Epithelial cell of esophagus (primary cell): ENCODE results near the gene GPSM1.
"Not testable (repeated sequence)": the region's sequence is repeated elsewhere in the genome, so short reads cannot be mapped to it uniquely, and the experiment has no call there.

Experiments used
- DNase-seq: peaks from one replicate; pipeline ENCODE4 v3.0.0; 2010; ENCODE audit warnings: low read depth
- H3K4me3 ChIP-seq: 2 replicates; pipeline ENCODE4 v1.5.1; 2011; ENCODE audit warnings: mild to moderate bottlenecking, low read length, control low read depth
- CTCF ChIP-seq: IDR thresholded peaks from 2 replicates; pipeline ENCODE4 v1.5.1; 2011; ENCODE audit warnings: low read depth, mild to moderate bottlenecking, low read length, control low read depth, inconsistent platforms; ENCODE audit not compliant: insufficient read depth; ENCODE audit errors: missing control alignments

Gene GPSM1

GRCh38 chr9:136401173-136401922, 74.0 kb downstream of the GPSM1 start:
- peak; percentile 24 for DNase-seq
- H3K4me3 ChIP-seq: no peak overlapping the region
- no peak for TF ChIP-seq CTCF

GRCh38 chr9:136402067-136402466, 74.7 kb downstream of the GPSM1 start:
- no peak overlapping the region for H3K4me3 ChIP-seq
- DNase-seq: no peak
- TF ChIP-seq CTCF: no peak

- no peak for DNase-seq
- no peak for TF ChIP-seq CTCF
- no peak overlapping the region for H3K4me3 ChIP-seq
Measured at GRCh38 chr9:136403538-136403914, 76.2 kb downstream of the GPSM1 start.

GRCh38 chr9:136403915-136404800, 76.8 kb downstream of the GPSM1 start:
- no peak overlapping the region for H3K4me3 ChIP-seq
- no peak for TF ChIP-seq CTCF
- no peak for DNase-seq

- TF ChIP-seq CTCF: no peak
- DNase-seq: no peak
- no peak overlapping the region for H3K4me3 ChIP-seq
Measured at GRCh38 chr9:136404801-136405136, 77.4 kb downstream of the GPSM1 start.

- DNase-seq: no peak
- TF ChIP-seq CTCF: no peak
- H3K4me3 ChIP-seq: no peak overlapping the region
Measured at GRCh38 chr9:136405481-136405880, 78.1 kb downstream of the GPSM1 start.

- DNase-seq, H3K4me3 ChIP-seq: not testable (repeated sequence)
Measured at GRCh38 chr9:136405904-136406303, 78.6 kb downstream of the GPSM1 start.

- not testable (repeated sequence) for H3K4me3 ChIP-seq, DNase-seq
Measured at GRCh38 chr9:136407061-136407460, 79.7 kb downstream of the GPSM1 start.
